SK-N-MC (cell line): ENCODE measurements around the gene ZFP64.
"Not testable (repeated sequence)": the region's sequence is repeated elsewhere in the genome, so short reads cannot be mapped to it uniquely, and the experiment has no call there.

ENCODE experiments used
- DNase-seq: peaks from one replicate; pipeline ENCODE4 v3.0.0-alpha.2; 2011; ENCODE audit warnings: low read depth, low spot score
- H3K27ac ChIP-seq: fragments of 200-600 bp; sonication (generic); 2 replicates; pipeline ENCODE4 v1.5.1; 2016; ENCODE audit warnings: mixed run types
- H3K36me3 ChIP-seq: fragments of 200-600 bp; sonication (generic); 2 replicates; pipeline ENCODE4 v1.6.1; 2017; ENCODE audit warnings: antibody characterized with exemption, low read length, mixed read lengths; ENCODE audit not compliant: insufficient read depth
- H3K4me3 ChIP-seq: fragments of 200-600 bp; sonication (generic); 2 replicates; pipeline ENCODE4 v1.5.1; 2016
- H3K9ac ChIP-seq: fragments of 200-600 bp; sonication (generic); 2 replicates; pipeline ENCODE4 v1.8.0; 2017; ENCODE audit warnings: mixed run types, mixed read lengths; ENCODE audit not compliant: insufficient read length
- H3K9me3 ChIP-seq: fragments of 200-600 bp; sonication (generic); 2 replicates; pipeline ENCODE4 v1.6.1; 2017; ENCODE audit warnings: low read depth, mild to moderate bottlenecking, antibody characterized with exemption, low read length, moderate library complexity, mixed read lengths
- EZH2 ChIP-seq: fragments of 200-600 bp; sonication (generic); IDR thresholded peaks from one replicate; pipeline ENCODE4 v1.6.1; 2017; ENCODE audit warnings: antibody characterized with exemption
- FOXP2 ChIP-seq: optimal IDR thresholded peaks from 2 replicates; pipeline ENCODE3; 2011; ENCODE audit warnings: mild to moderate bottlenecking, moderate library complexity; ENCODE audit not compliant: insufficient read depth; ENCODE audit errors: extremely low read length, control extremely low read depth
- POLR2AphosphoS5 ChIP-seq: IDR thresholded peaks from 2 replicates; pipeline ENCODE4 v1.6.1; 2012; ENCODE audit warnings: mild to moderate bottlenecking, low read depth, low read length, borderline replicate concordance

ZFP64 gene

GRCh38 chr20:52226370-52226769, 34.8 kb upstream of the ZFP64 start:
- no peaks in the 10 kb centered on the region for H3K36me3 ChIP-seq
- TF ChIP-seq POLR2AphosphoS5 (no peak), EZH2 (no peak), FOXP2 (no peak)
- no peak overlapping the region for H3K4me3 ChIP-seq
- H3K9ac ChIP-seq: no peak overlapping the region
- DNase-seq: no peak
- H3K9me3 ChIP-seq: no peaks in the 10 kb centered on the region
- H3K27ac ChIP-seq: no peak overlapping the region

DNA sequence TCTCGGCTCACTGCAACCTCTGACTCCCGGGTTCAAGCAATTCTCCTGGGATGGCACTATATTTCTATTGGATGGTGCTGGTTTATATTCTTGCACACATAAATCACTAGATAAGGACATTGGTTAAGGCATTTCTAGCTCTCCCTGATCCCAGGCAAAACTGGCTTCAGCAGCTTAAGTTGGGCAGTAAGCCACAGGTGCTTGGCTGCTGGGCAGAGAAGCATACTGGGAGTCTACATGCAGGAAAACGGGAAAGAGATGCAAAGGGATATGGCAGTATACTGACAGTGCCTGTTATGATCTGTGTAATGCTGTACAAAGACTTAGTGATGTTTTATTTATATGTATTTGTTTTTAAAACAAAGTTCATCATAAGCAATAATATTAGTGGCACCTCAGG, 33.3 kb upstream of the ZFP64 start:
- no peak overlapping the region for H3K27ac ChIP-seq
- TF ChIP-seq EZH2: no peak
- no peak for TF ChIP-seq POLR2AphosphoS5
- no peak for TF ChIP-seq FOXP2
- H3K36me3 ChIP-seq: no peaks in the 10 kb centered on the region
- no peak overlapping the region for H3K4me3 ChIP-seq
- no peak for DNase-seq
- no peaks in the 10 kb centered on the region for H3K9me3 ChIP-seq
- no peak overlapping the region for H3K9ac ChIP-seq

GRCh38 chr20:52221362-52221761, 29.8 kb upstream of the ZFP64 start:
- not testable (repeated sequence) for H3K36me3 ChIP-seq, H3K9me3 ChIP-seq, H3K4me3 ChIP-seq, H3K27ac ChIP-seq, DNase-seq, H3K9ac ChIP-seq

GRCh38 chr20:52220891-52221290, 29.3 kb upstream of the ZFP64 start:
- not testable (repeated sequence) for H3K27ac ChIP-seq, DNase-seq, H3K9me3 ChIP-seq, H3K4me3 ChIP-seq, H3K36me3 ChIP-seq, H3K9ac ChIP-seq

DNA sequence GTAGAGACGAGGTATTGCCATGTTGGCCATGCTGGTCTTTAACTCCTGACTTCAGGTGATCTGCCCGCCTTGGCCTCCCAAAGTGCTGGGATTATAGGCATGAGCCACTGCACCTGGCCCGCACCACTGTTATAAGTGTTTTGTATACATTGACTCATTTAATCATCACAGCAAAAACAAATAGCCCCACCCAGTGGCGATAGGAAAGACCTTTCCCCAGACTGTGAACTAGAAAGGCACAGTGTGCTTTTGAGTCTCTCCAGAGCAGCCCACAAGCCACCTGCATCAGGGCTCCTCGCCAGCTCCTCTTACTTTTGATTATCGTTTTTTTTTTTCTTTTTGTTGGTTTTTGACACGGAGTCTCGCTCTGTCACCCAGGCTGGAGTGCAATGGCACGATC, 27.9 kb upstream of the ZFP64 start:
- H3K27ac ChIP-seq: no peak overlapping the region
- no peak for DNase-seq
- TF ChIP-seq POLR2AphosphoS5 (no peak), FOXP2 (no peak), EZH2 (no peak)

DNA sequence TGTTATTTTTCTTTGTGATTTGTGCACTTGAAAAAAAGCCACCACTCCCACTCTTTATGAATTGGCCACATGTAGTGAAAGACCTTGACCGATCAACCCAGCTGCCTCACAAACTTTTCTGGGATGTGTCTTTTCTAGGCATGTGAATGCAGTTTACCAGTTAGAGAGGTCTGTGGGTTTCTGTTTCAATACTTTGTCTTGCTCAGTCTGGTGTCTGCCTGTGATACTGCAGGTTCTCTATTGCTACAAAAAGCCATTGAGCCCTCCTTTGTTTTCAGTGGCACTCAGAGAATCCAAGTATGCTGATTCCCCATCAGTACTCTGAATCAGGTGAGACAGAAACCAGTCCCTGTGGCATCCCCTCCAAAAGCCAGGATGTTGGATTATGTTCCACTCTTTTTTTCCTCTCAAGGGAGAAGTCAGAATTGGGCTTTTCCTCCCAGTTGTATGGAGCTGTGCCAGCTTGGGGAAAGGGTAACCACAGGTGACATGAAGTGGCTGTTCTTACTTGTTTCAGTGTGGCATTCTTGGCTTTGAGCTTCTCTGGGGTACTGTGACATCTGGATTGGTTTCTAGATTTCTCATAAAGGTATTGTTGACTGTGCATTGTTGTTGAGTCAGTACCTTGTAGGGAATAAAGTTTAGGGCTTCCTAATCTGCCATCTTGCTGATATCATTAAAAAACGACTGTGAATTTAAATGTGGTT, 26.3 kb upstream of the ZFP64 start:
- no peaks in the 10 kb centered on the region for H3K9me3 ChIP-seq
- H3K27ac ChIP-seq: no peak overlapping the region
- TF ChIP-seq EZH2 (no peak), POLR2AphosphoS5 (no peak), FOXP2 (no peak)

More for the DNA sequence above, 27.9 kb upstream of the ZFP64 start:
- no peaks in the 10 kb centered on the region for H3K36me3 ChIP-seq
- H3K9me3 ChIP-seq: no peaks in the 10 kb centered on the region
- no peak overlapping the region for H3K9ac ChIP-seq
- H3K4me3 ChIP-seq: no peak overlapping the region

DNA sequence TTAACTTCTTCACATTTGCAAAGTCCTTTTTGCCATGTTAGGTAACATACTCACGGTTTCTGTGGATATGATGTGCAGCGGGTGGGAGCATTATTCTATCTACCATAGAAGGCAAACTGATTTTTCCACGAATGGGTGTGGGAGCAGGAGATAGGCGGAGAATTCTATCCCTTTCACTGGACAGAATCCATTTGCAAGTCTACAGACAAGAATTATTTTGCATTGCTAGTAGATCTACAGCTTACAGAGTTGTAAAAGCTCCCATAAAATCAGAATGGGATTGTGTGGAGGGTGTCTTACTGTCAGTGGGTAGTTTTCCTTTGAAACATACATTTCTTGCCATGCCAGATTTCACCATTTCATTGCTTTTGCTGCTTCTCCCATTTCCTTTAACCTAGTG, 22.4 kb upstream of the ZFP64 start:
- no peak for DNase-seq
- no peaks in the 10 kb centered on the region for H3K9me3 ChIP-seq
- TF ChIP-seq FOXP2 (no peak), POLR2AphosphoS5 (no peak), EZH2 (no peak)
- H3K9ac ChIP-seq: no peak overlapping the region
- no peak overlapping the region for H3K4me3 ChIP-seq
- H3K36me3 ChIP-seq: no peaks in the 10 kb centered on the region
- no peak overlapping the region for H3K27ac ChIP-seq

More for the DNA sequence above, 26.3 kb upstream of the ZFP64 start:
- DNase-seq: no peak
- Histone ChIP-seq H3K9ac (no peak overlapping the region), H3K36me3 (no peaks in the 10 kb centered on the region), H3K4me3 (no peak overlapping the region)

DNA sequence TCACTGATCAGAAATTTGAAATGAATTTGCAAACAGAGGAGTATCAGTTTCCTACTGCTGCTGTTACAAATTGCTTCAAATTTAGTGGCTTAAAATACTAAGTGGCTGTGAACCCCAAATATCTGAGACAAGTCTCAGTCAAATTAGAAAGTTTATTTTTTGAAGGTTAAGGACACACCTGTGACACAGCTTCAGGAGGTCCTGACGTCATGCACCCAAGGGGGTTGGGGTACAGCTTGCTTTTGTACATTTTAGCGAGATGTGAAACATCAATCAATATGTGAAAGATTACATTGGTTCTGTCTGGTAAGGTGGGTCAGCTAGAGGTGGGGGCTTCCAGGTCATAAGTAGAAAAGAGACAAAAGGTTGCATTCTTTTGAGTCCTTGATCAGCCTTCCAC, 21.4 kb upstream of the ZFP64 start:
- TF ChIP-seq POLR2AphosphoS5 (no peak), FOXP2 (no peak), EZH2 (no peak)
- H3K27ac ChIP-seq: no peak overlapping the region
- no peak overlapping the region for H3K9ac ChIP-seq
- H3K36me3 ChIP-seq: no peaks in the 10 kb centered on the region
- no peak for DNase-seq
- H3K9me3 ChIP-seq: no peaks in the 10 kb centered on the region
- no peak overlapping the region for H3K4me3 ChIP-seq
